RPMI8226 (cell line): ENCODE measurements around the gene DRGX.
A peak's percentile ranks its signal among the peaks of the same experiment; 100 is the strongest.

Experiments
- DNase-seq: peaks from one replicate; pipeline ENCODE4 v3.0.0-alpha.2; 2015

Gene DRGX

DNA sequence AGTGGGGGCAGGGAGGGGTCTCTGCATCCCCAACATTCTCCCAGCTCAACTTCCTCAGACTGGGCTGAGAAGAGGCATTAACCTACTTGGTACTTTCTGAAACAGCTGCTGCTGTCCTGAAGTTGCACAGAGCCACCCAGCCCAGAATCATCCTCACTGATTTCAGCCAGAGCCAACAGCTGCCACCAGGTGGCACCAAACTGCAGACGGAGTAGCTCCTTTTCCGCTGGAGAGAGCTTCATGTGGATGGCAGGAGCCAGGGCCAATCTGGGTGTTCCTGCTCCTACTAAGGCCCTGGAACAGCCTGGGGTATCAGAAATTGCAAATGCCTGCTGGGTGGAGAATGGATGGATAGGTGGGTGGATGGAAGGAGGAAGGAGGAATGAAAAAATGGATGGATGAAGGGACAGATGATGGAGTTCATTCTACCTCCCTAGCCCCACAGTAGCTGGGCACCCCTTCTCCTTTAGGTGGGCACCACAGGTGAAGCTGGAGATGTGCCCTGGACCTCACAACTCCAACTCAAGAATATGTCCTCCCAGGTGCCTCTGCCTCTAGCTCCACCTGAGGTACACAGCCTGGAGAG is 11.8 kb upstream of the DRGX start:
- DNase-seq, result peak; percentile 68

DNA sequence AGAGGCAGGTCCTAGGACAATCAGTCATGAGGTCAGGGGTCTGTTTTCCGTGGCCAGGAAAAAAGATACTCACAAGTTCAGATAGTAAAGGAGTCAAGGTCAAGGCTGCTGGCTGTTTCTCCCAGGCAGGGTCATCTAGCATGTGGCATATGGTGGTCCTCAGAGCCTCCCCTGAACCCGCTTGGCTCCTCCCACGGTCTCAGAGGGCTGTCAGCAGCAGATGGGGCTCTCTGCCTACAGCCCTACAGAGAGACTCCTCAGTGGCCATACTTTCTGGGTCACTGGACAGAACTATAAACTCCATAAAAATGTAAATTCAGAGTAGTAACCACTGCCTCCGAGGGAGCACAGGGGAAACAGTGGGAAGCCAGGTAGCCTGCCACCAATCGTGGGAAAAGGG is 11.3 kb upstream of the DRGX start:
- DNase-seq, result no peak

DNA sequence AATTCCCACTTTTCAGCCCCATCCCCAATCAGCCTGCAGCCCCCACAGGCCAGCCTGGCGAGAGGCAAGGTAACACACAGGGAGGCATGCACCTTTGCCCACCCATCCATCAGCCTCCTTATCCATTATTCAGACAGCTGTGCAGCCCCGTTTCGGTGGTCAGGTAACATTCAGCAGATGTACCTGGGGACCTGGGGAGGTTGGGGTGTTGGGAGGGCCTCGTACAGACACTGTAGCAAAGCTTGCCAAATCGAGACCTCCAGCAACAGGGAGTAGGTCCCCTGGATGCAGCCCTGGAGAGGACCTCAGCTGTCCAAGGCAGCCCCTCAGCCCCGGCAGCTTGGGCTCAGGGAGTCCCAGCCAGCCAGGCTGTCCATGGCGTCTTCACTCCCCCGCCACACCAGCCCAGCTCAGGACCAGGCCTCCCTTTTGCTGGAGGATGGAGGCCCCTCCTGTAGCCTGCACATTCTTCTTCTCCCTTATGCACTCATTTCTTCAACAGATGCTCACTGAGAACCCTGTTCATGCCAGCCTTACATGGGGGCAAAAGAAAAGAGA is 8.5 kb upstream of the DRGX start:
- DNase-seq, result no peak

DNA sequence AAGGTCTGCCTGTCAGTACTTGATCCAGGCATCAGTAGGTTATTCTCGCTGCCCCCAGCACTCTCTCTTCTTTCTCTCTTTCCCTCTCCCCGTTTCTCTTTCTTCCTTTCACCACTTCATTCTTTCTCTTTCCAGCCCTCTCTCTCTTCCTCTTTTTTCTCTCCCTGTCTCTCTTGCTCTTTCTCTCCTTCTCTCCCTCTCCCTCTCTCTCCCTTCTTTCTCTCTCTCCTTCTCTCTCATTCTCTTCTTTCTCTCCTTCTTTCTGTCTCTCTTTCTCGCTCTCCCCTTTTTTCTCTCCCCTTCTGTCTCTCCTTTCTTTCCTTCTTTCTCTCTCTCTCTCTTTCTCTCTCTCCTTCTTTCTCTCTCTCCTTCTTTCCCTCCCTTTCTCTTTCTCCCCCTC is 7.5 kb upstream of the DRGX start:
- no peak for DNase-seq

DNA sequence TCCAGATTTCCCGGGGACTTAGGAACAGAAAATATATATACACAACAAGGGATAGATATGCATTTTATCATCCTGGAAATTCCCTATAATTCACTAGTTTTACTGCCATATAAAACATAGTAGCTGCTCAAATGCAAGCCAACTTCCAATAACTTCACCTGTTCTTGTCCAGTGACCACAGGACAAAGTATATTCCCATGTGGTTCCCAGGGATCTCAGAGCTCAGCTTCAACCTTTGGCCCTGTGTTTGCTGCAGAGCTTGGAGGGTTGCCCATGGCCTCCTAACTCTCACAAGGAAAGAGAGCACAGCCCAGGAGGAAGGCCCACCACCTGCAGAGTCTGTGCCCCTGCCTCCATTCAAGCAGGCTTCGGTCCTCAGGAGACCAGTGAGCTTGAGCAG is 4.5 kb upstream of the DRGX start:
- DNase-seq, result no peak

DNA sequence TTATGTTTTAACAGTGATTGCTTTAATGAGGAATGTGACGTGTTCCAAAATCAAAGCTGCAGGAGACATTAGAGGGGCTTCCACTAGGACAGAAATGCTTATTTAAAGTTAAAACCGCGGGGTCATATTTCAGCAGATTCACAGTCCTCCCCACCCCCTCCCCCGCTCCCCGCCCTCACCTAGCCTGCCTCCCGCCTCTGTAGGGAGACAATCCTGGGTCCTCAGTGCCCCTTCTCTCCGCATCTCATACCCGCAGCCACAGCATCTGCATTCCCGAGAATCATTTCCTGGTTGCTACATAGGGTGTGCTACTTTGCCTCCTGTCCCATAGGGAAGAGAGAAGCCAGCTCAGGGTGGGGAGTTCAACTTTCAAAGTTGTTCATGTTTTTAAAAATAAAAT is 3.1 kb upstream of the DRGX start:
- no peak for DNase-seq

DNA sequence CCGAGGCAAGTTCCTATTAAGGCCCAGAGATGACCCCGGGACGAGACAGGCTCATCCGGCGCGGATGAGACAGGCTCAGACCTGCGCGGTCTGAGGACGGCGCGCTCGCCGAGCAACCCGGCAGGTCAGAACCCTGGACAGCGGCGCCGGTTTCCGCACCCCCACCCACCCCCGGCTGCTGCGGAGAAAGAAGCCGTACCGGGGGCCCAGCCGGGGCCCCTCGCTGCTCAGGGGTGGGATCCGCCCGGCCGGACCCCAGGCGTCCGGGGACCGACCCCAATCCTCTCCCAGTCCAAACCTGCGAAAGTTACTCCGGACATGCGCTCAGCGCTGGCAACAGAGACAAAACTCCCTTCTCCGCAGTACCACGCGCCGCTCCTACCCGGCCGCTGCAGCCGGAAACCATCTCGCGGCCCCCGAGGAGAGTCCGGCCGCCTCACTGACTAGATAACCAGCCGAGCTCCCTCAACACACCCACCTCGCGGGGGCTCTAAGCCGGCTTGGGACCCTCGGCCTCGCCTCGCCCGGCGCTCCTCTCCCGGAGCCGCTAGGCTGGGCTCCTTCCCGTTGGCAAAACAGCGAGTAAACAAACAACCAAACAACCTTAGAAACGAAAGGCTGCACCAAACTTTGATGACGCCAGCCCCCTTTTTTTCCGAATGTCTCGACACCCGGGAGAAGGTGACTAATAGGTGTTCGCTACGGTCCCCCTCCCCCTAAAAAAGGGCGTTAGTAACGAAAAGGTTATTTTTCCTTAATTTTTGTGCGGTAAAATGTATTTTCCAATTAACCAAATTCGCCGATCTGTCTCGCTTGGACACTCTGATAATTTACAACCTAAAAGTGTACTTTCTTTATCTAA is 2.3 kb upstream of the DRGX start:
- DNase-seq, result peak; percentile 47

DNA sequence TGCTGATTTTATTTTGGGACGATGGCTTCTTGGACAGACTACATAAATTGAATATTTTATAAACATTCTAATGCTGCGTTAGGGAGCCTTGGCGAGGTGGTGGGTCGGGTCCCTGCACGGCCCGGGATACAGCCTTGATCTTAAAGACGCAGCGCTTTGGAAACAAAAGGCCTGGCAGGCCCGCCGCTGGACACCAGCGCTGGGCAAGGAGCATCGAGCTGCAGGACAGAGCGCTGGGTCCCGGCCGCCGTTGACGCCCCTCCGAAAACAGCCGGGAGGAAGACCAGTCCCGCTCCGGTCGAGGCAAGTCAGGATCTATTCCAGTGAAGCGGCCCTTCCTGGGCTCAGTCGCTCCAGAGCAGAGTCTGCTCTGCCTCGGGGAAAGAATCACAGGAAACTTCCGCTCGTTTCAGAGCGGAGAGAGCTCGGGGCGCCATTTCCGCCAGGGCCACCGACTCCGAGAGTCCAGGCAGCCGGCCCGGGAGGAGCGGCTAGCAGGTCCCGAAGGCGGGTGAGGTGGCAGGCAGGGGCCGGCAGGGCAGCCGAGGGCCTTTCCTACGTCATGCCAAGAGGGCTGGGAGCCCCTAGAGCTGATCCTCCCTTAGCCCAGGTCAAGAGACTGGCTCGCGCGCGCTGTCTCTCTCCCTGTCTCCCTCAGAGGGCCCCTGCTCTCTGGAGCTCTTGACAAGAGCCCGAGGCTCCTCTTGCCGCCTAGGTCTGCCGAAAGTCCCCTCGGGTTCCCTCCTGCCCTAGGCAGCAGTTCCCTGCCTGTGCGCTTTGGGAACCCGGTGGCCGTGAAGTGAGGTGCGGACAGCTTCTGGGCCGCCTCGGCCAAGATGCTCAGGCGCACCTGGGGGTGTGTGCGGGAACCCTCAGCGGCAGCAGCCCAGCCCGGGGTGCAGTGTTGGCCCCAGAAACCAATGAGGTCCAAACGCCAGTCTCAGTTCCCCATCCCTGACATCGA is 1.4 kb upstream of the DRGX start:
- DNase-seq, result no peak

DNA sequence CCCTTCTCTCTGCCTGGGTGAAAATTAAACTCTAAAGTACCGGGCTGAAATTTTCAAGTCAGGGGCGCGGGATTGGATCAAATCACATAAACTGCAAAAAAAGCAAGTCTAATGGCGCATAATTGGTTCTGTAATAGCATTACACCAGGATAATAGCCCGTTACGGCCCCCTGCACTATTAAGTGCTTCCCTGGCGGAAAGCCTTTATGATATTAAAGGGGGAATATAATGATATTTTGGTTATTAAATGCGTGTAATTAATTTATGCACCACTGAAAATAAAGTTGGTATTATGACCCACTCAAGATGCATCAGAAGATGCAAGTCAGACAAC is 744 bp upstream of the DRGX start:
- DNase-seq, result no peak

DNA sequence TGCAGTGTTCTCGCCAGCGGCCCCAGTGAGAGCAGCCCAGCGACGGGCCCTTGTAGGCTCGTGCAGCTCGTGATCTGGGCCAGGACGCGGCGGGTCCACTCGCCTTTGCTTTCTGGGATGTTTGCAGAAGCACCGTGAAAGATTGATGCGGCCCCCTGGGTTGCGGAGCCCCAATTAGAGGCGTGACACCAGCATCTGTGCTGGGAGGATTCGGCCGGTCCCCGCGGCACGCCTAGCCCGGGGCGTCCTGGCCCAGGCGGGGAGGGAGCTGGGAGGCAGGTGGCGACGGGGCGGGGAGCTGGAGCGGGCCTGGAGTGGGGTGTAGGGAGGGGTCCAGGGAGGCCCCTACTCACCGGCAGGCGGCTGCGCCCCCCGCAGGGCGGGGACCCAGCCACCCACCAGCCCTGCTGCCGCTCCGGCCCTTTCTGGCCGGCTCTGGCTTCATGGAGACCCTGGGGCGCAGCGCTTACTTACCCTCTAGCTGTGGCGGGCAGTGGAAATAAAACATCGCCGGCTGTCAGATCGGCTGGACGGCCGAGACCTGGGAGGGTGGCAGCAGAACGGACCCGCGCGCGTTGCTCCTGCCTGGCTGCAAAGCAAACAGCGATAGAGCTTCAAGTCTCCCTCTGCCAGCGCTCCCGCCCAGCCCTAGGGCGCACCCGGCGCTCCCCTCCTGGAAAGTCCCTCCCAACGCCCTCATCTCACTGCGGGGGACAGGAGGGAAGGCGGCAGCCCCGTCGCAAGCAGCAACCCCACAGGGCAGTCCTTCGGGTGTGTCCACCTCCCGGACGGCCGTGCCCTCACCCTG is 752 bp downstream of the DRGX start:
- no peak for DNase-seq

DNA sequence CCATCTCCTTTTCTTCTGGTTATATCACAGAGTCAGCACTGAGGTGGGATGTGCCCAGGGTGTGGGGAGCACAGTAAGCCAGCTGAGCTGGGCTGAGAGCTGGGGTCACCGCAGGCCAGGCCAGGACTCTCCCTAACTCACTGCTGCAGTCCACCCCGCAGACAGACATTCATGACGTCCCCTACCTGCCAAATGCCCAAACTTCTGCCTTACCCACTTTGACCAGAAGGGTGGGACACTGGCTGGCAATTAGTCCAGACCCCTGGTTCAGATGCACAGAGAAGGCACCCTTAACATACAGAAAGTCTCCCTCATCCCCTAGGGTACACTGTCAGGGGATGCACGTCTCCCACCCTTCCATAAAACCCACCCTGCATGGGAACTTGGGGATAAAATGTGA is 2.1 kb downstream of the DRGX start:
- no peak for DNase-seq

DNA sequence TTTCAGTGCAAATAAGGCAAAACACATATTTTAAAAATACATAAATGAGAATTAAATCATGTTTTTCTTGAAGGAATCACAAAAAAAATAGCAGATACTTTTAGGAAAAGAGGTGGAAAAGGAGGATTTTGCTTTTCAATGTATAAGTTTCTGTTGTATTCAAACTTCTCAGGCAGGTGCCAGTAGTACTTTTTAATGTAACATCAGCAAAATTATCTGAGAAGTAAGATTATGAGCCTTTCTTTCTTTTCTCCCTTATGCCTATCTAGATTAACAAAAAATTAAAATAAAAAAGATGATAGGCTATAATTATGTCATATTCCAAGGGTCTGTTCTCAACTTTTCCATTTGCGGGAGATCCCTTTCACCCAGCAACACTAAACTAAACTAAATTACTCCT is 2.6 kb downstream of the DRGX start:
- DNase-seq, result no peak

DNA sequence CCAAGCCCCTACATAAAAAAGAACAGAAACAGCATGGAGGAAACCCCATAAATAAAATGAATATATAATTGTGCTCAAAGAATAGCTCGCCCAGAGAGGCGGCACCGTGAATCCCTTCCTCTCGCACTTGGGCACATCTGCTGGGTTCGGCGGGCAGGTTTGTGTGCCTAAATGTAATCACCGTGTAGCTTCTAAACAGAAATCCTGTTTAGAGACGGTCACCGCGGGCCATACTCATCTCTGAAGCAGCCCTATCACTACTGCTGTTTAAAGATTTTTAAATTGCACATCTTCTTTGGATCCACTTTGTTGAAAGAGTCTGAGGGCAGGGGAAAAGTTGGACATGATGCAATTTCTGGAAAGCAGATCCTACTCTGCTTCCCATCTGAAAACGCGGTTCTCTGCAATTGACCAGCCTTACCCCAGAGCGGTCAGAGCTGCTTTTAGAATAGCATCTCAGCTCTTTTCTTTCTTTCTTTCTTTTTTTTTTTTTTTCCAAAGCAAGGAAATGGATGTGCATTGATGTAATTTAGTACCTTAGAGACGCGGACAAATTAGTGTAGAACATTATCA is 6.4 kb downstream of the DRGX start:
- no peak for DNase-seq

DNA sequence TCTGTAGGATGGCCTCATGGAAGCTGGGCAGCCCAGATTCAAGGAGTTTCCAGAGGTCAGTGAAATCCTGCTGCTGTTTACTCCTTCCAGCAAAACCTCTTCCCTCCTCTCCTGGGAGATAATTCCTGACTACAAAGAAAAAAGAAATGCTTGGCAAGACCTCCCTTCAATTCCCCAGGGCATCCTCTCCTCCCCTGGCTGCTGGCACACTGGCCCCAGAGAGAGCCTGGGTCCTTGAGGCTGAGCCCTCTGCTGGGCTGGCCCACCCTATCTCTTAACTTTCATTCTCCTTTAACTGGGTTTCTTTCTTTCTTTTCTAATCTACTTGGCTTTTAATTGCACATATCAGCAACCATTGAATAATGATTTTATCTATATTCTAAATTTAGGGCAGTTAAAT is 7.7 kb downstream of the DRGX start:
- DNase-seq, result no peak

DNA sequence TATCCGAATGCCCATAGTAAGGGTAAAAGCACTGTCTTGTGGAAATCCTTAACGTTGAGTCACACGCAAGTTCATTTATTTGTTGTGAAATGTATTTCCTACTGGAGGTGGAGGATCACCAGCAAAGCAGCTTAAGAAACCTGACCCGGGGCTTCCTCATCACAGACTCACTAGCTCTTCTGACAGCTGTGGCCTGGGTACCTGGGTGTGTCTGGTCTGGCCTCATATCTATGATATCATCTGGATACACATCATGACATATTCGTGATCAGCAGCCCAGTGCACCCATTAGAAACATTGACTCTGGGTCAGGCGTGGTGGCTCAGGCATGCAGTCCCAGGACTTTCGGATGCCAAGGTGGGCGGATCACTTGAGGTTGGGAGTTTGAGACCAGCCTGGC is 8.8 kb downstream of the DRGX start:
- DNase-seq, result no peak

DNA sequence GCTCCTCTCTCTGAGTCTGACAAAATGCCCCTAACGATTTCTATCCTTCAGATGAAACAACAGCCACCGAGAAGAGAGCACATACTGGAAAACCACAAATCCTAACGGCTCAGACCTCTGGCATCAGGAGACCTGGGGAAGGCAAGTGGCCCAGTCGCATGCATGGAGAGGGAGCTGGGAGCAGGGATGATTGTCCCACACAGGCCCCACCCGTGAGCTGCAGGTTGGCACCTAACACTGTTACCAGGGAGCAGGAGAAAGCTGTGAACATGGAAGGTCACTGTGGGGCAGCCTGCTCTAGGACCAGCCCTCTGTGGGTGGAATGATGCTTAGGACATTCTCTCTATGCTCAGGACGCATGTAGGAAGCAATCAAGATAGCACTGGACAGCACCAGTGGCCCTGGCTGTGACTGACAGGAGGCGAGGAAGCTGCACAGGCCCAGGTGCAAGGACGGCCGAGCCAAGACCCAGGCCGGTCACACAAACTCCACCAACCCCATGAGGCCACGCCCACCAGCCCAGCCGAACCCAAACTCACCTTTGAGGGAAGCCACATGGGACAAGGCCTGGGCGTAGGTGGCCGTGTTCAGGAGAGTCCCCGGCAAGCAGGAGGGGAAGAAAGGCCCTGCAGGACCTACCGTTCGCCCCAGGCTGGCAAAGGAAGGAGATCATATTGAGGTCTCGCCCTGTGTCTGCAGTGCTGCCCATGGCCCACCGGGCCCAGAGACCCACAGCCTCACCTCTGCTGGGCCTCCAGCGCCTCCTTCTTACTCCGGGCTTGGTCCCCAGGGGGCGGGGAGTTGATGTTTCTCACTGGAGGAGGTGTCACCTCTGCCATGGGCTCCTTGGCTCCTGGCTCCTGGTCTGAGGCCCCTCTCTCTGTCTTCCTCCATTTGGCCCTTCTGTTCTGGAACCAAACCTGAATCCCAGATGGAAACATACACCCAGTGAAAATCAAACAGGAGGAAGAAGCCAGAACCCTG is 9.7 kb downstream of the DRGX start:
- no peak for DNase-seq

DNA sequence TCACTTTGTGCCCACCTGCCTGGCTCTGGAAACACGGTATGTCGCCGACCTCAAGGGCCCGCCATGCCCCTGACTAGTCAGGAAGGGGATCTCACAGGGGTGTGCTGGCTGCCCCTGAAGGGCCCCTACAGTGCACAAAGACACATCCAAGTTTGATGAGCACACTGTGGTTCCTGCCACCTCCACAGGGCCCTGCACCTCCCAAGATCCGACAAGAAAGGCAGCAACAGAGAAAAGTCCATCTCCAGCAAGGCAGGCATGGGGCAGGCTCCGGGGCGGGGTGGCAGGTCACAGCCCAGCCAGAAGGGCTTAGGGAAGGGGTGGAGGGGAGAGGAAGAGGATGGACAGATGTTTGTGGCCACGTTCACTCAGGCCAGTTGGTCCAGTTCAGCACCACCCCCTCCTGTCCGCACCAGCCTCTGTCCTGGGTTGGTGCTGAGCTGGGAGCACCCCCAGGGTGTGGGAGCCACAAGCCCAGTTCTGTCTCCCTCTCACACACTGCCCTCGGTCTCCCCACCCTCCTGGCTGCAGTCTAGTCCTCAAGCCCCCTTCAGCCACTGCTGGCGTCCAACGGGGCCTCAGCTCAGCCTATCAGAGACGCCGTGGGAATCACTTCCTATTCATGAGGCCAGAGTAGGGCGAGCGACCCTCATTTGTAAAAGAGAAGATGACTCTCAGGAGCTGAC is 11.5 kb downstream of the DRGX start:
- DNase-seq, result no peak

DNA sequence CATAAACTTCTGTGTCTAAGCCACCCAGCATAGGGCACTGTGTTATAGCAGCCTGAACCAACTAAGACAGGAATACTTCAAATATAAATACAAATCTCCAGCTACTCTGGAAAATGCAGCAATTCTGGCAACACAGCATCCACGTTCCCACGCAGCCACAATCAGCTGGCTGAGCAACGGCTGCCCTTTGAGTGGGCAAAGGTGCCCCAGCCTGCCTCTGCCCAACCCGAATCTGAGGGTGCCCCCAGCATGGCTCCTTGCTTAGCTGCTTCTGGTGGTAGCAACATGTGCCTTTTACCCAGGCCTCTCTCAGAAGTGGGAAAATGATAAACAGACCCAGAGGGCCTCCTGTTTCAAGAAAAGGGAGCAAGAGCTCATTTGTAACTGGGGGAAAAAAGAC is 12.0 kb downstream of the DRGX start:
- DNase-seq, result no peak

DNA sequence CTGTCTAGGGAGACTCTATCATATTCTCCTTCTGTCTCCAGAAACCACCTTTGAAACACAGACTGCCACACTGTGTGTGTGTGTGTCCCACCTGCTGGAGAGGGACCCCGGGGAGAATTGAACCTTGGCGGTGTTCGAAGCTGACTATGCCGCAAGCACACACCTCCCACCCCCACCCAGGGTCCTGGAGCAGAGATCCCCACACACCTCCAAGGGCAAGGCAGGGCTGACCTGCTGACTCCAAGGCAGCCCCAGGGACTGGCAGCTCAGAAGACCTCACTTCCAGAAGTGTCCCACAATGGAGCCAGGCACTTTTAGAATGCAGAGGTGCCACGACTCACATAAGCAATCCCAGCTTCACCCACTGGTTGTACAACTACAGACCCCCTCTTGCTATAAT is 13.1 kb downstream of the DRGX start:
- no peak for DNase-seq

DNA sequence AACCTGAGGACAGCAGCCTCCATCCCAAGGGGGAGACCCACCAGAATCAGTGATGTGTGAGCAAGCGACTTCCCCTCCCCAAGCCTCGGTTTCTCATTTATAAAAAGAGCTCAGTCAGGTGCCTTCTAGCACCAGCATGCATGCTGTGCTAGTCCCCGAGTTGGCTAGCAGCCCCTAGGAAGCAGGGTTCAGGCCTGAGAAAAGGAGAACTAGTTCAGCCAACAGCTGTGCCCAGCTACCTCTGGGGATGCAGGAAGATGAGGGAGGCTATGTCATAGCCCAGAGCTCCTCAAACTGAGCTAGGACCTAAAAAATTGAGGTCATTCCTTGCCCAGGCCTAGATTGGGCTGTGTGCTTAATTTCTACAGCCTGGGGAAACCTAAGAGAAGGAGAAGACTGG is 13.7 kb downstream of the DRGX start:
- DNase-seq, result no peak
